ENCODE measurements around the gene HGS. TPM values are rescaled to one million over a fixed set of nuclear protein-coding genes. Genes with fewer than 3 reads are reported as not detected.

Gene HGS
- total and polyA plus RNA-seq, 2 of the 4 experiments (the other 2 are of a cell fraction): 52.5 to 137 TPM

- dilution Hi-C loops (cut with HindIII; ENCODE audit: low sequenced_read_pairs, unreplicated experiment) (no loop called here), in situ Hi-C loops (cut with MboI; ENCODE audit: low sequenced_read_pairs) (no loop called here), intact Hi-C loops (cut with micrococcal nuclease) (no loop called here)
- TF ChIP-seq CTCF (conservative IDR thresholded peaks at IDR 0.05; ENCODE audit: low read depth, low read length): no peak
- TF ChIP-seq RCOR1 (IDR thresholded peaks at IDR 0.05; ENCODE audit: insufficient replicate concordance, low read length): no peak
- peak overlapping the region; percentile 94 for H2BK5ac ChIP-seq (ENCODE audit: low read depth, low read length, poor library complexity, severe bottlenecking)
- H3K9ac ChIP-seq (ENCODE audit: low read depth, low read length): no peak overlapping the region
- no peak overlapping the region for H3K18ac ChIP-seq (ENCODE audit: low read depth, low read length)
- BruUV-seq (replicated peaks): no TSS peak
- H4K5ac ChIP-seq (ENCODE audit: low read depth, low read length): no peak overlapping the region
- peak overlapping the region; percentile 61 for H2AK9ac ChIP-seq (replicated peaks; ENCODE audit: low read depth, low read length, poor library complexity)
- H2BK20ac ChIP-seq (ENCODE audit: low read depth, low read length): no peak overlapping the region
- H3K23ac ChIP-seq (ENCODE audit: low read depth, low read length): no peak overlapping the region
- H3K4ac ChIP-seq (ENCODE audit: low read depth, low read length): no peak overlapping the region
- peaks cover 4% of the 10 kb centered on the region; the same call in 1 of the 2 replicates for H3K27me3 ChIP-seq (ENCODE audit: control insufficient read depth, insufficient read depth, low read length)
- no peak overlapping the region for H4K8ac ChIP-seq (ENCODE audit: low read depth in 2 of 2, low read length in 2 of 2)
- H3K14ac ChIP-seq (replicated peaks; ENCODE audit: low read depth, low read length): no peak overlapping the region
- H3K9me1 ChIP-seq (ENCODE audit: insufficient read depth, low read length): no peaks in the 10 kb centered on the region
- H3K9me3 ChIP-seq (ENCODE audit: control insufficient read depth, insufficient read depth, low read length): no peaks in the 10 kb centered on the region
- H2BK15ac ChIP-seq (ENCODE audit: low read depth, low read length): no peak overlapping the region
- WGBS, 2 experiments (ENCODE audit: extremely low coverage in 2 of 2, insufficient read length in 1 of 2): no CpG with 5 or more reads among the region's 26 CpGs
- H3K4me2 ChIP-seq (ENCODE audit: low read depth, low read length): no peak overlapping the region
- no peaks in the 10 kb centered on the region for H3K4me1 ChIP-seq (ENCODE audit: control insufficient read depth, insufficient read depth, low read length)
- no peaks in the 10 kb centered on the region for H3K79me1 ChIP-seq (ENCODE audit: low read depth in 1 of 2, low read length in 2 of 2)
- no peaks in the 10 kb centered on the region for H3K36me3 ChIP-seq (ENCODE audit: control insufficient read depth, insufficient read depth, low read length)
- H4K20me1 ChIP-seq (ENCODE audit: insufficient read depth, low read length): no peaks in the 10 kb centered on the region
- H3K56ac ChIP-seq (ENCODE audit: extremely low read depth, insufficient read depth, low read length): no peak overlapping the region
- H3K4me3 ChIP-seq (ENCODE audit: insufficient read depth, low read depth, low read length): no peak overlapping the region
- H2AK5ac ChIP-seq (ENCODE audit: low read depth, low read length): no peak overlapping the region
- no peak overlapping the region for H3K27ac ChIP-seq (ENCODE audit: insufficient read depth, low read length)
- CTCF ChIA-PET: no interaction called here
- H2AFZ ChIP-seq (replicated peaks; ENCODE audit: low read length, poor library complexity): peak overlapping the region; percentile 32
- POLR2A ChIA-PET (ENCODE audit: unreplicated experiment): no interaction called here
- no peak overlapping the region for H4K91ac ChIP-seq (ENCODE audit: insufficient read depth, low read depth, low read length)
- no peak for DNase-seq
- no peak for ATAC-seq (ENCODE audit: low read depth)
- H2BK120ac ChIP-seq (ENCODE audit: low read depth, low read length): no peak overlapping the region
Measured at GRCh38 chr17:81741594-81742452, 58.0 kb downstream of the HGS start.

Small RNAs within 50 kb of the gene (microRNA-seq; reads per million reads assigned to microRNA genes)
- 0 reads per million in 2 experiments for gene MIR6786 (ENCODE audit: insufficient read depth in 1 of 2, insufficient read length in 1 of 2, unreplicated experiment in 1 of 2)

Small RNAs within 50 kb of the gene (small RNA-seq; reads per million reads assigned to genes)
- 0 to 0.57 (median 0) reads per million in 5 experiments for gene MIR6786

Other genes starting within 250 kb of the HGS start
- gene ACTG1, start 171.2 kb upstream of the HGS start, total RNA-seq (2012; rRNA removed): 12,144 and 15,732 TPM in 2 replicates
- 10,271 and 10,907 TPM in 2 replicates for gene ACTG1, start 171.2 kb upstream of the HGS start, polyA plus RNA-seq (2012; rRNA removed)
- 0.18 and 0.28 TPM in 2 replicates for gene FSCN2, start 155.6 kb upstream of the HGS start, total RNA-seq (2012; rRNA removed)
- gene FSCN2, start 155.6 kb upstream of the HGS start, polyA plus RNA-seq (2012; rRNA removed): 0.84 and 1.1 TPM in 2 replicates
- gene FAAP100, start 131.7 kb upstream of the HGS start, total RNA-seq (2012; rRNA removed): 7.5 and 7.9 TPM in 2 replicates
- 24.8 and 27.5 TPM in 2 replicates for gene FAAP100, start 131.7 kb upstream of the HGS start, polyA plus RNA-seq (2012; rRNA removed)
- 66.1 and 70.4 TPM in 2 replicates for gene NPLOC4, start 46.9 kb upstream of the HGS start, total RNA-seq (2012; rRNA removed)
- 74.9 and 78.3 TPM in 2 replicates for gene NPLOC4, start 46.9 kb upstream of the HGS start, polyA plus RNA-seq (2012; rRNA removed)
- 1.1 and 1.4 TPM in 2 replicates for gene TSPAN10, start 46.8 kb upstream of the HGS start, total RNA-seq (2012; rRNA removed)
- gene TSPAN10, start 46.8 kb upstream of the HGS start, polyA plus RNA-seq (2012; rRNA removed): 4.5 and 5.3 TPM in 2 replicates
- not detected in 2 replicates for gene PDE6G, start 27.5 kb upstream of the HGS start, total RNA-seq (2012; rRNA removed)
- 1.3 and 2.7 TPM in 2 replicates for gene PDE6G, start 27.5 kb upstream of the HGS start, polyA plus RNA-seq (2012; rRNA removed)
- gene OXLD1, start 17.4 kb upstream of the HGS start, total RNA-seq (2012; rRNA removed): 9.9 and 10.3 TPM in 2 replicates
- 22.3 and 26.4 TPM in 2 replicates for gene OXLD1, start 17.4 kb upstream of the HGS start, polyA plus RNA-seq (2012; rRNA removed)
- gene CCDC137, start 17.3 kb upstream of the HGS start, total RNA-seq (2012; rRNA removed): 7.5 and 9.2 TPM in 2 replicates
- gene CCDC137, start 17.3 kb upstream of the HGS start, polyA plus RNA-seq (2012; rRNA removed): 18.4 and 23.2 TPM in 2 replicates
- gene ARL16, start 214 bp upstream of the HGS start, total RNA-seq (2012; rRNA removed): 42.8 and 51.1 TPM in 2 replicates
- 77.9 and 83.1 TPM in 2 replicates for gene ARL16, start 214 bp upstream of the HGS start, polyA plus RNA-seq (2012; rRNA removed)
- gene MRPL12, start 19.4 kb downstream of the HGS start, total RNA-seq (2012; rRNA removed): 17.2 and 17.5 TPM in 2 replicates
- 111 and 127 TPM in 2 replicates for gene MRPL12, start 19.4 kb downstream of the HGS start, polyA plus RNA-seq (2012; rRNA removed)
- gene SLC25A10, start 28.3 kb downstream of the HGS start, total RNA-seq (2012; rRNA removed): 12.2 and 14.9 TPM in 2 replicates
- 19.0 and 20.2 TPM in 2 replicates for gene SLC25A10, start 28.3 kb downstream of the HGS start, polyA plus RNA-seq (2012; rRNA removed)
- not detected in 2 replicates for gene GCGR, start 120.1 kb downstream of the HGS start, total RNA-seq (2012; rRNA removed)
- not detected in 2 replicates for gene GCGR, start 120.1 kb downstream of the HGS start, polyA plus RNA-seq (2012; rRNA removed)
- 56.5 and 58.9 TPM in 2 replicates for gene MCRIP1, start 149.3 kb downstream of the HGS start, total RNA-seq (2012; rRNA removed)
- gene MCRIP1, start 149.3 kb downstream of the HGS start, polyA plus RNA-seq (2012; rRNA removed): 164 and 196 TPM in 2 replicates
- not detected in 2 replicates for gene PPP1R27, start 151.0 kb downstream of the HGS start, total RNA-seq (2012; rRNA removed)
- 0.20 and 0.21 TPM in 2 replicates for gene PPP1R27, start 151.0 kb downstream of the HGS start, polyA plus RNA-seq (2012; rRNA removed)
- 917 and 932 TPM in 2 replicates for gene P4HB, start 176.5 kb downstream of the HGS start, total RNA-seq (2012; rRNA removed)
- gene P4HB, start 176.5 kb downstream of the HGS start, polyA plus RNA-seq (2012; rRNA removed): 530 and 599 TPM in 2 replicates
- gene ARHGDIA, start 187.3 kb downstream of the HGS start, total RNA-seq (2012; rRNA removed): 62.7 and 77.2 TPM in 2 replicates
- gene ARHGDIA, start 187.3 kb downstream of the HGS start, polyA plus RNA-seq (2012; rRNA removed): 324 and 362 TPM in 2 replicates
- gene ALYREF, start 207.6 kb downstream of the HGS start, total RNA-seq (2012; rRNA removed): 144 and 159 TPM in 2 replicates
- gene ALYREF, start 207.6 kb downstream of the HGS start, polyA plus RNA-seq (2012; rRNA removed): 88.6 and 112 TPM in 2 replicates
- gene ANAPC11, start 207.7 kb downstream of the HGS start, total RNA-seq (2012; rRNA removed): 183 and 242 TPM in 2 replicates
- 387 and 508 TPM in 2 replicates for gene ANAPC11, start 207.7 kb downstream of the HGS start, polyA plus RNA-seq (2012; rRNA removed)
- under 0.01 TPM in 1 of 2 replicates, not detected in the other for gene NPB, start 218.2 kb downstream of the HGS start, total RNA-seq (2012; rRNA removed)
- gene NPB, start 218.2 kb downstream of the HGS start, polyA plus RNA-seq (2012; rRNA removed): 0.51 and 1.2 TPM in 2 replicates
- 31.9 and 37.3 TPM in 2 replicates for gene PCYT2, start 227.4 kb downstream of the HGS start, total RNA-seq (2012; rRNA removed)
- 38.5 and 43.0 TPM in 2 replicates for gene PCYT2, start 227.4 kb downstream of the HGS start, polyA plus RNA-seq (2012; rRNA removed)
- 13.9 and 14.5 TPM in 2 replicates for gene SIRT7, start 234.2 kb downstream of the HGS start, total RNA-seq (2012; rRNA removed)
- gene SIRT7, start 234.2 kb downstream of the HGS start, polyA plus RNA-seq (2012; rRNA removed): 19.8 and 20.5 TPM in 2 replicates
- 6.1 and 6.4 TPM in 2 replicates for gene MAFG, start 243.7 kb downstream of the HGS start, total RNA-seq (2012; rRNA removed)
- 14.3 and 15.4 TPM in 2 replicates for gene MAFG, start 243.7 kb downstream of the HGS start, polyA plus RNA-seq (2012; rRNA removed)